IMR-90 (cell line): ENCODE results near the gene NMRAL1. TPM values are rescaled to one million over a fixed set of nuclear protein-coding genes. Genes with fewer than 3 reads are reported as not detected.

Source experiments
- ATAC-seq: fragments of 200-7000 bp; cut with Tn5 transposase; 2 replicates; pipeline ENCODE4 v1.9.1; 2020; ENCODE audit warnings: low read depth, mild to moderate bottlenecking, moderate library complexity
- BruUV-seq: library from RNA; stranded (reverse); fragments of 400-500 nt; replicated peaks from 2 replicates; lab custom pipeline; 2021; lab: Mats Ljungman, UMichigan
- CTCF ChIA-PET: fragments of 300-600 bp; formaldehyde crosslinking; extraction: SDS; loops from one replicate; lab custom pipeline; 2021; ENCODE audit warnings: antibody characterized with exemption; lab: Yijun Ruan, JAX
- POLR2A ChIA-PET: fragments of 300-600 bp; sonication (Branson Sonifier 250); formaldehyde crosslinking; loops from one replicate; lab custom pipeline; 2022; ENCODE audit warnings: antibody characterized with exemption; ENCODE audit not compliant: unreplicated experiment; lab: Charles Lee
- DNase-seq: peaks from one replicate; pipeline ENCODE4 v3.0.0; 2013
- H2AFZ ChIP-seq: replicated peaks from 2 replicates; pipeline ENCODE3; 2013; ENCODE audit warnings: low read length, mild to moderate bottlenecking; ENCODE audit not compliant: poor library complexity
- H2AK5ac ChIP-seq: 2 replicates; pipeline ENCODE4 v1.6.1; 2013; ENCODE audit warnings: low read depth, low read length, inconsistent platforms
- H2AK9ac ChIP-seq: replicated peaks from 2 replicates; pipeline ENCODE3; 2013; ENCODE audit warnings: mild to moderate bottlenecking, low read depth, low read length, moderate library complexity; ENCODE audit not compliant: poor library complexity
- H2BK120ac ChIP-seq: 2 replicates; pipeline ENCODE4 v1.6.1; 2013; ENCODE audit warnings: low read depth, low read length, inconsistent platforms
- H2BK15ac ChIP-seq: 3 replicates; pipeline ENCODE4 v1.6.1; 2013; ENCODE audit warnings: low read depth, low read length, inconsistent platforms
- H2BK20ac ChIP-seq: 2 replicates; pipeline ENCODE4 v1.6.1; 2013; ENCODE audit warnings: low read depth, mild to moderate bottlenecking, inconsistent platforms, low read length, moderate library complexity
- H2BK5ac ChIP-seq: 2 replicates; pipeline ENCODE4 v1.6.1; 2013; ENCODE audit warnings: mild to moderate bottlenecking, low read depth, low read length, inconsistent platforms; ENCODE audit not compliant: poor library complexity, severe bottlenecking
- H3K14ac ChIP-seq: replicated peaks from 2 replicates; pipeline ENCODE4 v1.6.1; 2013; ENCODE audit warnings: low read depth, low read length, inconsistent platforms
- H3K18ac ChIP-seq: 2 replicates; pipeline ENCODE4 v1.6.1; 2013; ENCODE audit warnings: low read depth, low read length, control low read depth
- H3K23ac ChIP-seq: 2 replicates; pipeline ENCODE4 v1.6.1; 2013; ENCODE audit warnings: low read depth, low read length, inconsistent platforms
- H3K27ac ChIP-seq: 2 replicates; pipeline ENCODE4 v1.5.1; 2013; ENCODE audit warnings: mild to moderate bottlenecking, control low read depth, low read length; ENCODE audit not compliant: insufficient read depth
- H3K27me3 ChIP-seq: 2 replicates; pipeline ENCODE4 v1.6.1; 2013; ENCODE audit warnings: low read length; ENCODE audit not compliant: control insufficient read depth, insufficient read depth
- H3K36me3 ChIP-seq: 2 replicates; pipeline ENCODE4 v1.6.1; 2013; ENCODE audit warnings: low read length, mixed read lengths; ENCODE audit not compliant: control insufficient read depth, insufficient read depth
- H3K4ac ChIP-seq: 2 replicates; pipeline ENCODE4 v1.6.1; 2013; ENCODE audit warnings: low read depth, low read length, inconsistent platforms
- H3K4me1 ChIP-seq: 2 replicates; pipeline ENCODE4 v1.6.1; 2013; ENCODE audit warnings: low read length, mixed read lengths; ENCODE audit not compliant: control insufficient read depth, insufficient read depth
- H3K4me2 ChIP-seq: 2 replicates; pipeline ENCODE4 v1.6.1; 2013; ENCODE audit warnings: low read depth, mild to moderate bottlenecking, control low read depth, low read length, moderate library complexity
- H3K4me3 ChIP-seq: 2 replicates; pipeline ENCODE4 v1.5.1; 2013; ENCODE audit warnings: low read depth, mild to moderate bottlenecking, control low read depth, low read length, moderate library complexity; ENCODE audit not compliant: insufficient read depth
- H3K56ac ChIP-seq: 2 replicates; pipeline ENCODE4 v1.6.1; 2013; ENCODE audit warnings: low read length, inconsistent platforms; ENCODE audit not compliant: insufficient read depth; ENCODE audit errors: extremely low read depth
- H3K79me1 ChIP-seq, 2 experiments: 2 replicates each; pipeline ENCODE4 v1.6.1; 2013; ENCODE audit warnings: low read length in 2 of 2, inconsistent platforms in 1 of 2, low read depth in 1 of 2
- H3K9ac ChIP-seq: 2 replicates; pipeline ENCODE4 v1.6.1; 2013; ENCODE audit warnings: low read depth, low read length, control low read depth
- H3K9me1 ChIP-seq: 2 replicates; pipeline ENCODE4 v1.6.1; 2013; ENCODE audit warnings: low read length, inconsistent platforms; ENCODE audit not compliant: insufficient read depth
- H3K9me3 ChIP-seq: 2 replicates; pipeline ENCODE4 v1.6.1; 2013; ENCODE audit warnings: low read length; ENCODE audit not compliant: control insufficient read depth, insufficient read depth
- H4K20me1 ChIP-seq: 2 replicates; pipeline ENCODE4 v1.6.1; 2013; ENCODE audit warnings: low read length, inconsistent platforms; ENCODE audit not compliant: insufficient read depth
- H4K5ac ChIP-seq: 2 replicates; pipeline ENCODE4 v1.6.1; 2013; ENCODE audit warnings: mild to moderate bottlenecking, low read depth, low read length, control low read depth
- H4K8ac ChIP-seq, 2 experiments: 2 replicates each; pipeline ENCODE4 v1.6.1; 2013; ENCODE audit warnings: low read depth in 2 of 2, low read length in 2 of 2, control low read depth in 1 of 2, inconsistent platforms in 1 of 2
- H4K91ac ChIP-seq: 2 replicates; pipeline ENCODE4 v1.6.1; 2013; ENCODE audit warnings: low read depth, low read length, inconsistent platforms; ENCODE audit not compliant: insufficient read depth
- BHLHE40 ChIP-seq: fragments of 150-350 bp; IDR thresholded peaks from 2 replicates; pipeline ENCODE4 v1.6.1; 2016; ENCODE audit warnings: mild to moderate bottlenecking, low read depth, low read length
- MXI1 ChIP-seq: IDR thresholded peaks from 2 replicates; pipeline ENCODE4 v1.6.1; 2012; ENCODE audit warnings: low read depth, mild to moderate bottlenecking, low read length, moderate library complexity, borderline replicate concordance
- WGBS, 2 experiments: methylation state at CpG; one replicate each; pipeline versions ENCODE4 v1.1.5 to v1.1.7; 2013; ENCODE audit warnings: missing lambda C conversion rate in 2 of 2; ENCODE audit not compliant: insufficient read length in 1 of 2; ENCODE audit errors: extremely low coverage in 2 of 2; 5-methylcytosine and 5-hydroxymethylcytosine counted together
- dilution Hi-C: fragments of 300-500 bp; cut with HindIII; formaldehyde crosslinking; loops from one replicate; pipeline ENCODE4 v1.14.3; 2018; ENCODE audit warnings: low sequenced_read_pairs; ENCODE audit not compliant: unreplicated experiment
- in situ Hi-C: fragments of 300-500 bp; cut with MboI; formaldehyde crosslinking; loops from 3 replicates; pipeline ENCODE4 v1.14.3; 2019; ENCODE audit warnings: low sequenced_read_pairs, inconsistent platforms, mixed read lengths
- intact Hi-C: fragments of 100-400 bp; cut with micrococcal nuclease; formaldehyde crosslinking; loops from 2 replicates; pipeline ENCODE4 v1.10.0; 2022
- polyA plus RNA-seq, 3 experiments: library from polyadenylated mRNA; depleted of rRNA; stranded (reverse); fragments of >200 nt; gene quantifications; 2 replicates each; pipeline ENCODE4 v1.2.3, GENCODE V29; 2012; ENCODE audit warnings: low replicate concordance in 1 of 3
- total RNA-seq: library from RNA; depleted of rRNA; stranded (reverse); fragments of >200 nt; gene quantifications from 2 replicates; pipeline ENCODE4 v1.2.3, GENCODE V29; 2012
- TF ChIP-seq, protein P1 (sequence below): fragments of 150-350 bp; IDR thresholded peaks from 2 replicates; pipeline ENCODE4 v1.6.1; 2017; ENCODE audit warnings: mild to moderate bottlenecking, antibody characterized with exemption, low read length, low read depth
- TF ChIP-seq, protein P2 (sequence below): conservative IDR thresholded peaks from 2 replicates; pipeline ENCODE4 v1.5.1; 2012; ENCODE audit warnings: mild to moderate bottlenecking, low read depth, low read length, improper control_type of control experiment

The NMRAL1 gene
- total and polyA plus RNA-seq, 2 of the 4 experiments (the other 2 are of a cell fraction): 48.6 to 67.6 TPM

DNA sequence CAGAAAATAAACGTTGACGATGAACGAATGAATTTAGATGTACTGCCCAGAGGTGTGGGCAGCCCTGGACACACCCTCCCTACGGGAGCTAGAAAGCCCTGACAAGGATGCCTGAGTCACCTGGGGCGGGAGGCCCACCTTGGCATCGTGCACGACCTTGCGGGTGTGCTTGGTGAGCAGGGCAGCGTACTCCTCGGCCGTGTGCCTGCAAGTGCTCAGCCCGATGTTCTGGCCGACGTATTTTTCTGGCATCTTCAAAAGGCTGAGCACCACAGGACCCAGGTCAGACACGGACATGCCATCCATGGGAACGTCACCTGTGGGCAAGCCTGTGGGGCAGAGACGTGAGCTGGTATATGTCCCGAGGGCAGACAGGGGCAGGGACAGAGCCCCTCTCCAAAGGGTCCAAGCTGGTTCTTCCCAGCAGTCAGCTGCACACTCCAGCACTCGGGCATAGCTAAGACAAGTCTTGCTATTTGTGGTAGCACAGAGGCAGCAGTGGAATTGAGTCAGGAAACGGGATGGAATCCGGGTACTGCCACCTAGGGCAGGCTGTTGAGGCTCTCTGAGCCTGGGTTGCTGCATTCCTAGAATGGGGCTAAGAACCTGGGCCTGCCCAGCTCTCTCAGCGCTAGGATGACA is 10.8 kb downstream of the NMRAL1 start:
- Histone ChIP-seq H2AK9ac (peak overlapping the region; percentile 46), H2BK5ac (peak overlapping the region; percentile 87), H3K4me3 (no peak overlapping the region), H3K9me1 (peaks cover 12% of the 10 kb centered on the region), H3K23ac (peak overlapping the region; percentile 60), H2BK15ac (peak overlapping the region; percentile 9; the same call in 2 of the 3 replicates), H2AK5ac (peak overlapping the region; percentile 85), H2BK120ac (peak overlapping the region; percentile 78), H4K20me1 (peaks cover 6% of the 10 kb centered on the region), H3K4me1 (peaks cover 19% of the 10 kb centered on the region), H2BK20ac (peak overlapping the region; percentile 78; the same call in 1 of the 2 replicates), H3K9ac (peak overlapping the region; percentile 41; the same call in 1 of the 2 replicates), H3K4ac (peak overlapping the region; percentile 83), H3K27me3 (no peaks in the 10 kb centered on the region), H3K14ac (peak overlapping the region; percentile 15), H3K18ac (peak overlapping the region; percentile 16; the same call in 1 of the 2 replicates), H3K4me2 (peak overlapping the region; percentile 2; the same call in 1 of the 2 replicates), H4K5ac (peak overlapping the region; percentile 27; the same call in 1 of the 2 replicates), H3K79me1 (peaks cover 0 to 29% of the 10 kb centered on the region in 2 experiments; a peak in 1 of 4 replicates), H4K8ac (peak overlapping the region in 1 of 2 experiments; percentile 12; a peak in 2 of 4 replicates), H3K36me3 (peaks cover 37% of the 10 kb centered on the region), H2AFZ (peak overlapping the region; percentile 58), H3K9me3 (no peaks in the 10 kb centered on the region), H3K56ac (0 out of 2 replicates have a peak overlapping the region, but pooled peaks have one; percentile 11), H4K91ac (peak overlapping the region; percentile 56), H3K27ac (peak overlapping the region; percentile 69)
- ATAC-seq (peak; percentile 42), DNase-seq (no peak)
- ChIA-PET POLR2A (interaction anchor here (0.6 kb wide), 1 partner anchor 142 kb away, joined by 6 read pairs; no protein-coding TSS in a partner anchor), CTCF (interaction anchor here (1.6 kb wide), 1 partner anchor 12 kb away, joined by 4 read pairs; the partner anchor contains the start of gene HMOX2)
- in situ Hi-C loops (no loop called here), intact Hi-C loops (no loop called here), dilution Hi-C loops (no loop called here)
- BruUV-seq: no TSS peak
- TF ChIP-seq, protein P1, sequence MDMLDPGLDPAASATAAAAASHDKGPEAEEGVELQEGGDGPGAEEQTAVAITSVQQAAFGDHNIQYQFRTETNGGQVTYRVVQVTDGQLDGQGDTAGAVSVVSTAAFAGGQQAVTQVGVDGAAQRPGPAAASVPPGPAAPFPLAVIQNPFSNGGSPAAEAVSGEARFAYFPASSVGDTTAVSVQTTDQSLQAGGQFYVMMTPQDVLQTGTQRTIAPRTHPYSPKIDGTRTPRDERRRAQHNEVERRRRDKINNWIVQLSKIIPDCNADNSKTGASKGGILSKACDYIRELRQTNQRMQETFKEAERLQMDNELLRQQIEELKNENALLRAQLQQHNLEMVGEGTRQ: no peak
- no peak for TF ChIP-seq BHLHE40
- TF ChIP-seq, protein P2, sequence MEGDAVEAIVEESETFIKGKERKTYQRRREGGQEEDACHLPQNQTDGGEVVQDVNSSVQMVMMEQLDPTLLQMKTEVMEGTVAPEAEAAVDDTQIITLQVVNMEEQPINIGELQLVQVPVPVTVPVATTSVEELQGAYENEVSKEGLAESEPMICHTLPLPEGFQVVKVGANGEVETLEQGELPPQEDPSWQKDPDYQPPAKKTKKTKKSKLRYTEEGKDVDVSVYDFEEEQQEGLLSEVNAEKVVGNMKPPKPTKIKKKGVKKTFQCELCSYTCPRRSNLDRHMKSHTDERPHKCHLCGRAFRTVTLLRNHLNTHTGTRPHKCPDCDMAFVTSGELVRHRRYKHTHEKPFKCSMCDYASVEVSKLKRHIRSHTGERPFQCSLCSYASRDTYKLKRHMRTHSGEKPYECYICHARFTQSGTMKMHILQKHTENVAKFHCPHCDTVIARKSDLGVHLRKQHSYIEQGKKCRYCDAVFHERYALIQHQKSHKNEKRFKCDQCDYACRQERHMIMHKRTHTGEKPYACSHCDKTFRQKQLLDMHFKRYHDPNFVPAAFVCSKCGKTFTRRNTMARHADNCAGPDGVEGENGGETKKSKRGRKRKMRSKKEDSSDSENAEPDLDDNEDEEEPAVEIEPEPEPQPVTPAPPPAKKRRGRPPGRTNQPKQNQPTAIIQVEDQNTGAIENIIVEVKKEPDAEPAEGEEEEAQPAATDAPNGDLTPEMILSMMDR: no peak
- no peak for TF ChIP-seq MXI1
- WGBS, 2 experiments: 92% methylated on average over 18 of the region's 22 CpGs; no CpG with 5 or more reads in 1 of the 2 experiments
